NCI-H748 (cell line): Measurements from ENCODE around the gene HLA-DQA2.
"Not testable (repeated sequence)": the region's sequence is repeated elsewhere in the genome, so short reads cannot be mapped to it uniquely, and the experiment has no call there.

ENCODE experiments used
- DNase-seq: peaks from one replicate; lab custom pipeline; 2025; ENCODE audit not compliant: unreplicated experiment; lab: John Stamatoyannopoulos, UW

The HLA-DQA2 gene

GRCh38 chr6:32775071-32775470 lies 33.9 kb downstream of the HLA-DQA2 start:
- no peak for DNase-seq

- DNase-seq = no peak
These were observed 37.8 kb downstream of the HLA-DQA2 start for GRCh38 chr6:32779036-32779435.

GRCh38 chr6:32782923-32783322 lies 41.7 kb downstream of the HLA-DQA2 start:
- not testable (repeated sequence) for DNase-seq

GRCh38 chr6:32785781-32786533 lies 44.8 kb downstream of the HLA-DQA2 start:
- peak; percentile 54 for DNase-seq

GRCh38 chr6:32790306-32790705 lies 49.1 kb downstream of the HLA-DQA2 start:
- DNase-seq = no peak

GRCh38 chr6:32792901-32793435 lies 51.8 kb downstream of the HLA-DQA2 start:
- no peak for DNase-seq

- no peak for DNase-seq
These were observed 53.3 kb downstream of the HLA-DQA2 start for GRCh38 chr6:32794510-32794909.
